RWPE2 (cell line): ENCODE results near the gene EXOSC1.
A peak's percentile ranks its signal among the peaks of the same experiment; 100 is the strongest.

Experiments
- ATAC-seq: fragments of 200-7000 bp; cut with Tn5 transposase; 3 replicates; pipeline ENCODE4 v1.9.1; 2021; ENCODE audit warnings: low read depth
- DNase-seq: peaks from one replicate; pipeline ENCODE4 v3.0.0-alpha.2; 2020; ENCODE audit warnings: low spot score
- H3K27ac ChIP-seq: fragments of 450-650 bp; 2 replicates; pipeline ENCODE4 v1.5.1; 2017; ENCODE audit warnings: mild to moderate bottlenecking; ENCODE audit not compliant: poor library complexity, severe bottlenecking
- H3K27me3 ChIP-seq: fragments of 250-450 bp; sonication (Bioruptor Pico); 2 replicates; pipeline ENCODE4 v1.5.1; 2021; ENCODE audit warnings: mild to moderate bottlenecking, moderate library complexity; ENCODE audit not compliant: insufficient read depth, poor library complexity, severe bottlenecking
- H3K36me3 ChIP-seq: fragments of 250-450 bp; sonication (Bioruptor Pico); 2 replicates; pipeline ENCODE4 v1.5.1; 2020; ENCODE audit warnings: low read depth, mild to moderate bottlenecking, moderate library complexity
- H3K4me1 ChIP-seq: fragments of 250-450 bp; sonication (Bioruptor Pico); 2 replicates; pipeline ENCODE4 v1.5.1; 2021; ENCODE audit warnings: mild to moderate bottlenecking, moderate library complexity; ENCODE audit not compliant: insufficient read depth, poor library complexity, severe bottlenecking
- H3K4me3 ChIP-seq: fragments of 250-450 bp; sonication (Bioruptor Pico); 2 replicates; pipeline ENCODE4 v1.5.1; 2021; ENCODE audit warnings: mild to moderate bottlenecking, moderate library complexity; ENCODE audit not compliant: severe bottlenecking
- H3K9me3 ChIP-seq: fragments of 250-450 bp; sonication (Bioruptor Pico); 2 replicates; pipeline ENCODE4 v1.5.1; 2021; ENCODE audit warnings: mild to moderate bottlenecking, moderate library complexity; ENCODE audit not compliant: severe bottlenecking
- CTCF ChIP-seq: fragments of 450-650 bp; IDR thresholded peaks from one replicate; pipeline ENCODE4 v1.5.1; 2017; ENCODE audit warnings: mild to moderate bottlenecking, moderate library complexity; ENCODE audit not compliant: poor library complexity, severe bottlenecking

EXOSC1 gene

GRCh38 chr10:97442277-97442676 is 3.5 kb downstream of the EXOSC1 start:
- no peak for DNase-seq
- no peak for ATAC-seq
- peaks cover 4% of the 10 kb centered on the region for H3K4me1 ChIP-seq
- H3K27ac ChIP-seq: no peak overlapping the region
- H3K9me3 ChIP-seq: no peaks in the 10 kb centered on the region
- H3K4me3 ChIP-seq: no peak overlapping the region
- H3K36me3 ChIP-seq: peaks cover 57% of the 10 kb centered on the region
- TF ChIP-seq CTCF: no peak
- H3K27me3 ChIP-seq: no peaks in the 10 kb centered on the region

- TF ChIP-seq CTCF: no peak
- DNase-seq (no peak), ATAC-seq (no peak)
- Histone ChIP-seq H3K27ac (no peak overlapping the region), H3K27me3 (no peaks in the 10 kb centered on the region), H3K4me3 (no peak overlapping the region), H3K36me3 (peaks cover 87% of the 10 kb centered on the region), H3K9me3 (no peaks in the 10 kb centered on the region), H3K4me1 (no peaks in the 10 kb centered on the region)
Observed at GRCh38 chr10:97435211-97435610, 10.6 kb downstream of the EXOSC1 start.

- H3K4me1 ChIP-seq: no peaks in the 10 kb centered on the region
- no peak overlapping the region for H3K4me3 ChIP-seq
- no peaks in the 10 kb centered on the region for H3K9me3 ChIP-seq
- ATAC-seq: peak; percentile 27; the same call in 2 of the 3 replicates
- no peak for DNase-seq
- H3K36me3 ChIP-seq: peaks cover 89% of the 10 kb centered on the region
- no peaks in the 10 kb centered on the region for H3K27me3 ChIP-seq
- no peak for TF ChIP-seq CTCF
- H3K27ac ChIP-seq: no peak overlapping the region
Observed at GRCh38 chr10:97434557-97434956, 11.2 kb downstream of the EXOSC1 start.

GRCh38 chr10:97434055-97434454 is 11.8 kb downstream of the EXOSC1 start:
- Histone ChIP-seq H3K4me1 (no peaks in the 10 kb centered on the region), H3K4me3 (no peak overlapping the region), H3K27ac (no peak overlapping the region), H3K9me3 (no peaks in the 10 kb centered on the region), H3K27me3 (no peaks in the 10 kb centered on the region), H3K36me3 (peaks cover 89% of the 10 kb centered on the region)
- peak; percentile 5 for TF ChIP-seq CTCF
- ATAC-seq: peak; percentile 65
- no peak for DNase-seq

- TF ChIP-seq CTCF: no peak
- Histone ChIP-seq H3K4me1 (peaks cover 14% of the 10 kb centered on the region), H3K9me3 (no peaks in the 10 kb centered on the region), H3K27me3 (no peaks in the 10 kb centered on the region), H3K4me3 (peak overlapping the region; percentile 66), H3K27ac (peak overlapping the region; percentile 89), H3K36me3 (peaks cover 66% of the 10 kb centered on the region)
- no peak for DNase-seq
- no peak for ATAC-seq
Observed at GRCh38 chr10:97428572-97428981, 17.2 kb downstream of the EXOSC1 start.
